GM21723 (cell line): ENCODE data around the gene SLC46A2.

Experiments used
- ATAC-seq: cut with Tn5 transposase; IDR thresholded peaks from one replicate; pipeline ENCODE4 v1.9.1; 2021; ENCODE audit warnings: mild to moderate bottlenecking, moderate library complexity; ENCODE audit not compliant: unreplicated experiment

SLC46A2 gene

GRCh38 chr9:112890106-112891081 lies at the start of gene SLC46A2:
Gene SLC46A2 (minus strand): TSS chr9:112890876. CDS start chr9:112890681, 195 bp downstream.
- ATAC-seq: no peak

GRCh38 chr9:112939418-112939817 lies 48.7 kb upstream of the SLC46A2 start:
- ATAC-seq: no peak

DNA sequence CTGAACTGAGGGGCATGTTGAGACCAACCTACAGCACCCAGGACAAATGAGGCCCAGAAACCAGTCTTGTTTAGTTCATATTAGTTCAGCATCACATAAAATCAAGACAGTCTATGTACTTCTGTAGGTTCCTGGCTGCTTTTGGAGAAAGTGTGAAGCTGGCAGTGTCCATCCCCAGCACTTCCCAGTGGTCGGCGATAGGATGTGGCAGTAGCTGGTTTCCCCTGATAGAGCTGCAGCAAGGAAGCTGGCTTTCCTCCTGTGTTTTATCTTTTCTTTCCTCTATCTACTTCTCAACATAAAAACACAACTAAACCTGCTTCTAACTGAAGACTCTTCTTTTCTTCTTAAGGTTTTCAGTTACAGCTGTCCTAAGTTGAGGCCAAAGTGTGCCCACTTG lies 43.0 kb upstream of the SLC46A2 start:
- ATAC-seq: no peak

GRCh38 chr9:112925058-112925641 lies 34.5 kb upstream of the SLC46A2 start:
- ATAC-seq: no peak

DNA sequence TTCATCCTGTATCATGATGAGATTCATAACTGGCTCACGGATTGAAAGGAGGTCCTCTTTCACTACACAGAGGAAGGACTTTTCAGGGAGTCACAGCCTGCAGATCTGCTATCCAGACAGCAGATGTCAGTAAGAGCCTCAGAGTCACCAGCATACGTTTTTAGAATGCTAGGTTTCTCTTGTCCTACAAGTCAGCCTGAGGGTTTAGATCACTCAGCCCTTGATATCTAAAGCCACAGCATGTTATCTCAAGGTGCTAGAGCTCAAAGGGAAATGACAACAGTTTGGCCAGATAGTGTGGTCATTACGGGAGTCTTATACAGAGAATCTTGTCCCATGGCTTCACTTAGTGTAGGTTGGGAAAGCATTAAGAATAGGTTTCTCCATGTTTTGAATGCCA lies 30.9 kb upstream of the SLC46A2 start:
- no peak for ATAC-seq

- no peak for ATAC-seq
Measured at GRCh38 chr9:112917987-112918362, 27.3 kb upstream of the SLC46A2 start.

DNA sequence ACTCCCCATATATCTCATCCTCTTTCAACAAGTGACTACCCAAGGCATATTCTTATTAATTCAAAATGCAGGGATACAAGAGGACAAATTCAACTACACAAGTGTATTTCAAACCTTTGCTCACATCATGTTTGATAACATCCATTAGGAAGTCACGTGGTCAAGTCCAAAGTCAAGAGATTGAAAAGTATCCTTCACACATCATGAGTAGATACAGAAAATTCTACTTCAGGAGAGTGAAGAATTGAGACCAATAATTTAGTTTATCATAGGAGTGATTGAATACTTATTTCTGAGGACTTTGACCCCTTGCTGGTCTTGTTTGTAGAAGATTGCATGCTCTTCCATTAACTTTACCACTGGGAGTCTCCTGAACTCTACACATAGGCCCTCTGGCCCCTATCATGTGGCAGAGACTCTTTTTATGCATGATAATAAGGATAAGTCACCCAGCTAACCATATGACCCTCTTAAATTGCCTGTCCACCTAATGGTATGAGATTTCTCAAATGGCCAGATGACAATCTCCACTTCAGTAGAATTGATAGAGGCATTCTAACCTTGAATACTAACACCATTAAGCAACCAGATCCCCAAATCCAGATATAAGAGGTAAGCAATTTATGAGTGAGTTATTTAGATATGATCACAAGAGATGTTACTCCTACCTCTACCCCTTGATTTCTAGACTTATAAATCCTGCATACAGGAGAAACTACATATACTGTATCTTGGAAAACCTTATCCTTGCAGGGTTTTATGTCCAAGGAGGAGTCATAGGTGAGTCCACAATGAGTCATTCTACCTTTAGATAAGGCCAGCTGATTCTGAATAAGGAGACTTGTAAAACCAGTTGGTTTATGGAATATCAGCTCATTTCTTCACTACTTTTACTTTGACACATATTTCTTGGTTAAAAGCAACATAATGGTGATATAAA lies 26.6 kb upstream of the SLC46A2 start:
- ATAC-seq: no peak

DNA sequence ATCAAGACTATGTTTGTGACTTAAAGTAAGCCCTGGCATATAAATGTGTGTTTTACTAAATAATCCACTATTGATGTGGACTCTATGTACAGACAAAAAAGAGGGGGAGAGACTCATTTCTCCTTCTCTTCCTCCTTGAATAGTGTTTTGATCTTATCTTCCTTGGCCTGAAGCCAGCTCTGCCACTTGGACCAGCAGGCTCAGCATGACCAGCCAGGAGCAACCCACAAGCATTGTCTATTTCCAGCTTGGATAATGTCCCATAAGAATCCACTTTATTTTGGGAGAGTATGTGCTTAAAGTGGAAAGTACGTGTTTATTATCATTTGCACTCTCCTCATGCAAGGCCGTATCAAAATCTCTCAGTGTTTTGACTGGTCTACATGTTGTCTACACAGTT lies 23.8 kb upstream of the SLC46A2 start:
- no peak for ATAC-seq

DNA sequence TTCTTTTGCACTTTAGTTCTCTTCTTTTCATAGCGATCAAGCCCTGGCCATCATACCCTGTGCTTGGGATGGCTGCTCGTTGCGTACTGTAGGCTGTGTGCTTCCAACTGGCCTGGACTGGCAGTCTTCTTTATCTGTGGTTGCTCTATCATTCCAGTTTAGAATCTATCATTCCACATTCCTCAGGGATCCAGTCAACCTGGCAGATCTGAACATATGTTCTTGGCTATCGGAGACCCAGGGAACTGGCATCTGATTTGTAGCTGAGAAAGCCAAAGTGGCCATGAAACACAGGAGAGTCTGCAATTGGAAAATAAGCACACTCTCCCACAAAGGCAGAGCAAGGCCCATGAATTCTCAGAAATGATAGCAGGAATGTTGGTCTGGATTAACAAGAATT lies 22.6 kb upstream of the SLC46A2 start:
- no peak for ATAC-seq

DNA sequence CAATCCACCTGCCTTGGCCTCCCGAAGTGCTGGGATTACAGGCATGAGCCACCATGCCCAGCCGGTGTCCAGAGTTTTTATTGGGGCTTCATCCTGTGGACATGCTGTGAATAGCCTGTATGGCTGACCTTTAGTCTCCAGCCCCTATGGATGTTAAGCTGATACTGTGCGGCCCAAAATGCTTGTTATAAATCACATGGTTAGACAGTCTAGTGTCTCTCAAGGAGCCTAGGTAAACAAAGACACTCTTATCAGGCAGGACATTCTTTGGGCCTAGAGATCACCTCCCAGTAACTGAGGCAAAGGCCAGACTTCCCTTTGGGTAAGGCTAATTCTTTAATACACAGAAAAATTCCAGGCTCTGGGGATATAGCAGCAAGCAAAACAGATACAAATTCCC lies 22.0 kb upstream of the SLC46A2 start:
- no peak for ATAC-seq

- ATAC-seq: no peak
Measured at GRCh38 chr9:112911736-112912135, 21.1 kb upstream of the SLC46A2 start.

DNA sequence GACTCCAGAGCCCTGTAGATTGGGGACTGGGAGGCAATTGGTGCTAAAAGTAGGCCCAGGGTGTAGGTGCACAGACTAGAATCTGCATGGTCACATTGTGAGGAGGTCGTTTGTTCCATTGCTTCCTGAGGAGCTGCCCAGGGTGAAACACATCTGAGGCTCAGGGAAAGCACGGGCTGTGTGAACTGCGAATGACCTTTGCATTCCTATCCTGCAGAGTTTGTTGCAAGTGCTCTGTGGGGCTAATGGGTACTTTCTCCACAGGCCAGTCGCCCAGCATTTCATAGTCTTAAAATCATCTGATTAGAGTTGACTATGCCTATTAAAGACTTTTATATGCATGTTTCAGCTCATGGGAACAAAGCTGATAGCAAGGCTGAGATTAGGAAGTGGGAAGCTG lies 14.4 kb upstream of the SLC46A2 start:
- ATAC-seq: no peak

- ATAC-seq: no peak
Measured at GRCh38 chr9:112900901-112901300, 10.2 kb upstream of the SLC46A2 start.

- no peak for ATAC-seq
Measured at GRCh38 chr9:112900488-112900887, 9.8 kb upstream of the SLC46A2 start.

DNA sequence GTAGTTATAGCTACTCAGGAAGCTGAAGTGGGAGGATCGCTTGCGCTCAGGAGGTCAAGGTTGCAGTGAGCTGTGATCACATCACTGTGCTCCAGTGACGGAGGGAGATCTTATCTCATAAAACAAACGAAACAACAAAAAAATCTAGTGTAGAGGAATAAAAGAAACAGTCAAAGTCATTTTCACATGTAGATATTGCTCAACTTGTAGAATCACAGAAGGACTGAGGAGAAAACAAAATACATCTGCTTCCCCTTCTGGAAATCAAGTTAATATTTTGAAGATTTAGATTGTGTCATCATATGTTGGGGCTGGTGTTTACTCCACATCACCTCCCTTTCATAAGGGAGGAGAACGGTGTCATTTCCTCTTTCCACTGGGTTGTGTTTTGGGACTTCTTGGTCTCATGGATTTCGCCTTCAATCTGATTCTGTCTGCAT lies 8.2 kb upstream of the SLC46A2 start:
- ATAC-seq: no peak

- peak; percentile 57 for ATAC-seq
Measured at GRCh38 chr9:112896131-112896530, 5.5 kb upstream of the SLC46A2 start.

- ATAC-seq: no peak
Measured at GRCh38 chr9:112894699-112895098, 4.0 kb upstream of the SLC46A2 start.

DNA sequence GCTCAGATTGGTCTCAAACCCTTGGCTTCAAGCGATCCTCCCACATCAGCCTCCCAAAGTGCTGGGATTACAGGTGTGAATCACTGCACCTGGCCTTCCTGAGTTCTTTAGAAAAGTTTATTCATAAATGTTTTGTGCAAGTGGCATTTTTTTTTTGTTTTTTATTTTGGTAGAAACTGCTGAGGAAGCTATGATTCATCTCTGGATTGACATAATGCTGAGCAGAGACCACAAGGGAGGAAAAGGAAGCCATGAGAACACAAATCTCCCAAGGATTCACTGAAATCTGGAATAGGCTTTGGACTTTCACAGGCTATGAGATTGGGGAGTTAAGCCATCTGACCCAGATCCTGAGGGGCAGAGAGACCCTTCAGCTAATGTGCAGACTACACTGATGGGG lies 3.4 kb upstream of the SLC46A2 start:
- ATAC-seq: no peak

GRCh38 chr9:112892981-112893380 lies 2.3 kb upstream of the SLC46A2 start:
- no peak for ATAC-seq

DNA sequence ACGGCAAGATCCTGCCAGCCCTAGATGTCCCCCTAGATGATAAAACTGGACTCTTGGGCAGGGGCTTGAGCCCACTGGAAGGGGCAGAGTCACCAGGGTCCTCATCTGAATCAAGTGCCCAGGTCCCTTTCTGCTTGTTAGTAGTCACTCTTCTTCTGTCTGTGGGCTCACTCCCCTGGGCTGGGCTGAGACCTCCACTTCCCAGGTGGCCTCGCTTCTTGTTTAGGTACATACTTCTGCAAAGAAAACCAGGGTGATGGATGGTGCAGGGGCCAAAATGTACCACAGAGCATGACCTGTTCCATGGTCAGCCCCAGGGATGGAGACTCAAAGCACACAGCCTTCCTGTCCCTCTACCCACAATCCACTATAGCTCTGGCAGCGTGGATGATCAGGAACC lies 845 bp upstream of the SLC46A2 start:
- ATAC-seq: no peak

DNA sequence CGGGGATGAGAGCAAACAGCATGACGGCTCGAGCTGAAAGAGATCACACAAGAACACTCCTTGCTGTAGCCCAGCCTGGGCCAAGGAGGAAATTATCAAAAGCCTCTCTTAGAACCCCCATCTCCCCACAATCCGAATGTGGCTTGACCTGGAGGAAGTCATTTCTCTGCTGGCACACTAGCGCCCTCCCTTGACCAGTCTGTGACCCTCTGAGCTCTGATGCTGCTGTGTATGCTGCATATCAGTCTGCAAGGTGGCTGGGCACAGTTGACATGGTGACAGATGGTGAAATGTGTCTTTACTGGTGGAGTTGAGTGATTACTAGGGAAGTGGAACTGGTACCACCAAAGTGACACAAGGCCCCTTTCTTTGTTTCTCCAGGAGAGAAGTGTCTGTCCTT lies 3.3 kb downstream of the SLC46A2 start:
- ATAC-seq: no peak
